HCT116 (cell line): Measurements from ENCODE around the gene LRIG3. TPM values are rescaled to one million over a fixed set of nuclear protein-coding genes. Genes with fewer than 3 reads are reported as not detected.

Experiments
- ATAC-seq: fragments of 200-7000 bp; cut with Tn5 transposase; 2 replicates; pipeline ENCODE4 v1.9.1; 2020; ENCODE audit warnings: mild to moderate bottlenecking, moderate library complexity
- BruUV-seq: library from RNA; stranded (reverse); fragments of 400-500 nt; replicated peaks from 2 replicates; lab custom pipeline; 2021; lab: Mats Ljungman, UMichigan
- CTCF ChIA-PET: fragments of 300-600 bp; sonication (Branson Sonifier 250); formaldehyde crosslinking; loops from one replicate; lab custom pipeline; 2021; ENCODE audit warnings: antibody characterized with exemption; lab: Charles Lee
- POLR2A ChIA-PET: fragments of 300-600, 350-600 bp; sonication (Branson Sonifier 250); formaldehyde crosslinking; loops from one replicate; lab custom pipeline; 2021; ENCODE audit warnings: antibody characterized with exemption; lab: Charles Lee
- RAD21 ChIA-PET, 2 experiments: fragments of 300-600 bp; sonication (Branson Sonifier 250); formaldehyde crosslinking; loops; one replicate each; lab custom pipeline; 2023; ENCODE audit warnings: low total read pairs in 2 of 2; ENCODE audit not compliant: uncharacterized antibody in 2 of 2, unreplicated experiment in 2 of 2, low non-redundant PET in 1 of 2; lab: Charles Lee
- DNase-seq: peaks from one replicate; pipeline ENCODE4 v3.0.0-alpha.2; 2010; ENCODE audit warnings: low read depth, low spot score
- H2AFZ ChIP-seq: fragments of 200-600 bp; shearing (Covaris generic), sonication (generic); 2 replicates; pipeline ENCODE4 v1.6.1; 2017; ENCODE audit warnings: low read depth, mixed run types, mixed read lengths, antibody characterized with exemption, low read length; ENCODE audit not compliant: poor library complexity, severe bottlenecking
- H3K27ac ChIP-seq: 2 replicates; pipeline ENCODE4 v1.5.1; 2012; ENCODE audit warnings: low read depth, low read length
- H3K27me3 ChIP-seq: fragments of 200-600 bp; sonication (generic); 2 replicates; pipeline ENCODE4 v1.6.1; 2016; ENCODE audit warnings: mixed run types, low read length, mixed read lengths; ENCODE audit not compliant: insufficient read depth
- H3K36me3 ChIP-seq, 2 experiments: fragments of 200-500 bp in 1 of 2; fragments of 200-600 bp in 1 of 2; sonication (Bioruptor generic) in 1 of 2; sonication (generic) in 1 of 2; 2 replicates each; pipeline versions ENCODE4 v1.5.1 to v1.6.1; 2014 to 2016; ENCODE audit warnings: low read length in 2 of 2, inconsistent platforms in 1 of 2, mixed read lengths in 1 of 2, mixed run types in 1 of 2; ENCODE audit not compliant: insufficient read depth in 2 of 2, control insufficient read depth in 1 of 2
- H3K4me1 ChIP-seq, 2 experiments: fragments of 200-600 bp in 1 of 2; sonication (generic) in 1 of 2; 2 replicates each; pipeline versions ENCODE4 v1.5.1 to v1.6.1; 2012 to 2017; ENCODE audit warnings: low read length in 2 of 2, inconsistent platforms in 1 of 2, mild to moderate bottlenecking in 1 of 2, mixed read lengths in 1 of 2, mixed run types in 1 of 2, moderate library complexity in 1 of 2; ENCODE audit not compliant: insufficient read depth in 2 of 2, control insufficient read depth in 1 of 2
- H3K4me2 ChIP-seq: fragments of 200-600 bp; sonication (generic); 2 replicates; pipeline ENCODE4 v1.6.1; 2017; ENCODE audit warnings: mixed run types, low read length, mixed read lengths
- H3K4me3 ChIP-seq, 2 experiments: fragments of 200-600 bp in 1 of 2; sonication (generic) in 1 of 2; replicated peaks in 1 of 2; 2 replicates each; pipeline ENCODE4 v1.5.1; 2011 to 2016; ENCODE audit warnings: low read length in 2 of 2, control low read depth in 1 of 2, low read depth in 1 of 2, mild to moderate bottlenecking in 1 of 2, mixed read lengths in 1 of 2, mixed run types in 1 of 2
- H3K79me2 ChIP-seq: fragments of 200-600 bp; sonication (generic); 2 replicates; pipeline ENCODE4 v1.6.1; 2017; ENCODE audit warnings: mild to moderate bottlenecking, mixed run types, low read length, moderate library complexity, mixed read lengths; ENCODE audit not compliant: insufficient read depth
- H3K9ac ChIP-seq: fragments of 200-600 bp; sonication (generic); 2 replicates; pipeline ENCODE4 v1.6.1; 2016; ENCODE audit warnings: low read length, mixed read lengths
- H3K9me2 ChIP-seq: fragments of 200-600 bp; sonication (generic), shearing (Covaris generic); 2 replicates; pipeline ENCODE4 v1.6.1; 2017; ENCODE audit warnings: mixed run types, mild to moderate bottlenecking, moderate library complexity; ENCODE audit not compliant: insufficient read depth
- H3K9me3 ChIP-seq, 2 experiments: fragments of 200-500 bp in 1 of 2; fragments of 200-600 bp in 1 of 2; sonication (Bioruptor generic) in 1 of 2; sonication (generic) in 1 of 2; 2 replicates each; pipeline ENCODE4 v1.6.1; 2014 to 2017; ENCODE audit warnings: low read length in 2 of 2, mixed read lengths in 2 of 2, inconsistent platforms in 1 of 2, low read depth in 1 of 2, mild to moderate bottlenecking in 1 of 2, mixed run types in 1 of 2, moderate library complexity in 1 of 2; ENCODE audit not compliant: control insufficient read depth in 1 of 2, insufficient read depth in 1 of 2
- H4K20me1 ChIP-seq: fragments of 200-600 bp; sonication (generic), shearing (Covaris generic); 2 replicates; pipeline ENCODE4 v1.6.1; 2017; ENCODE audit warnings: mixed run types, mild to moderate bottlenecking, moderate library complexity; ENCODE audit not compliant: insufficient read depth
- ATF3 ChIP-seq: IDR thresholded peaks from 2 replicates; pipeline ENCODE4 v1.6.1; 2012
- CBX3 ChIP-seq: IDR thresholded peaks from 2 replicates; pipeline ENCODE4 v1.6.1; 2012; ENCODE audit warnings: low read depth
- CTCF ChIP-seq, 3 experiments: fragments of 200-600 bp in 1 of 3; sonication (generic) in 1 of 3; IDR thresholded peaks in 2 of 3; conservative IDR thresholded peaks in 1 of 3; 2 replicates each; pipeline ENCODE4 v1.5.1; 2012 to 2017; ENCODE audit warnings: low read depth in 2 of 3, low read length in 2 of 3, antibody characterized with exemption in 1 of 3, borderline replicate concordance in 1 of 3, control low read depth in 1 of 3, mild to moderate bottlenecking in 1 of 3, mixed read lengths in 1 of 3, mixed run types in 1 of 3, moderate library complexity in 1 of 3; ENCODE audit not compliant: insufficient read depth in 1 of 3
- EGR1 ChIP-seq: IDR thresholded peaks from 2 replicates; pipeline ENCODE4 v1.6.1; 2012; ENCODE audit warnings: low read depth
- ELF1 ChIP-seq: IDR thresholded peaks from 2 replicates; pipeline ENCODE4 v1.6.1; 2012; ENCODE audit warnings: low read depth, borderline replicate concordance
- EZH2 ChIP-seq: fragments of 200-600 bp; sonication (generic); IDR thresholded peaks from 2 replicates; pipeline ENCODE4 v1.6.1; 2017; ENCODE audit warnings: antibody characterized with exemption, mixed run types
- FOSL1 ChIP-seq: IDR thresholded peaks from 2 replicates; pipeline ENCODE4 v1.6.1; 2012; ENCODE audit warnings: low read depth
- JUND ChIP-seq: IDR thresholded peaks from 2 replicates; pipeline ENCODE4 v1.6.1; 2012
- MAX ChIP-seq: IDR thresholded peaks from 2 replicates; pipeline ENCODE4 v1.6.1; 2012
- POLR2AphosphoS5 ChIP-seq: IDR thresholded peaks from 2 replicates; pipeline ENCODE4 v1.6.1; 2011; ENCODE audit warnings: mild to moderate bottlenecking, low read depth, low read length, moderate library complexity
- RAD21 ChIP-seq: IDR thresholded peaks from 2 replicates; pipeline ENCODE4 v1.6.1; 2012; ENCODE audit warnings: low read depth, mild to moderate bottlenecking
- REST ChIP-seq: IDR thresholded peaks from 2 replicates; pipeline ENCODE4 v1.6.1; 2012; ENCODE audit warnings: low read depth
- SIN3A ChIP-seq: IDR thresholded peaks from 2 replicates; pipeline ENCODE4 v1.6.1; 2012; ENCODE audit warnings: low read depth
- SP1 ChIP-seq: IDR thresholded peaks from 2 replicates; pipeline ENCODE4 v1.6.1; 2012; ENCODE audit warnings: low read depth
- SRF ChIP-seq: IDR thresholded peaks from 2 replicates; pipeline ENCODE4 v1.6.1; 2012; ENCODE audit warnings: low read depth
- TCF7L2 ChIP-seq: IDR thresholded peaks from 2 replicates; pipeline ENCODE4 v1.7.0; 2011; ENCODE audit warnings: borderline replicate concordance, inconsistent platforms; ENCODE audit not compliant: insufficient read depth, insufficient read length; ENCODE audit errors: extremely low read depth
- ZFX ChIP-seq: fragments of 450-650 bp; IDR thresholded peaks from 2 replicates; pipeline ENCODE4 v1.6.1; 2017
- intact Hi-C: fragments of 100-400 bp; cut with micrococcal nuclease; formaldehyde crosslinking; loops from 2 replicates; pipeline ENCODE4 v1.10.0; 2022
- total RNA-seq: library from RNA; stranded (reverse); gene quantifications from one replicate; pipeline ENCODE4 v1.2.1, GENCODE V29; 2021; ENCODE audit not compliant: unreplicated experiment

Gene LRIG3
- total RNA-seq, 1 experiment from 2014 or later, result 11.1 TPM

GRCh38 chr12:58860788-58861240, 59.5 kb downstream of the LRIG3 start:
- ChIA-PET CTCF (no interaction called here), RAD21 (no interaction called here), POLR2A (no interaction called here)
- H3K9ac ChIP-seq, result no peak overlapping the region
- H3K4me2 ChIP-seq, result no peak overlapping the region
- H3K27ac ChIP-seq, result no peak overlapping the region
- no peak for DNase-seq
- no peaks in the 10 kb centered on the region for H4K20me1 ChIP-seq
- intact Hi-C loops, result no loop called here
- H3K9me3 ChIP-seq, result no peaks in the 10 kb centered on the region
- H3K27me3 ChIP-seq, result no peaks in the 10 kb centered on the region
- H3K79me2 ChIP-seq, result no peaks in the 10 kb centered on the region
- no peaks in the 10 kb centered on the region for H3K36me3 ChIP-seq
- ATAC-seq, result no peak
- no peaks in the 10 kb centered on the region for H3K9me2 ChIP-seq
- TF ChIP-seq SIN3A, result no peak
- TF ChIP-seq CBX3, result no peak
- TF ChIP-seq FOSL1, result no peak
- no peak for TF ChIP-seq TCF7L2
- TF ChIP-seq POLR2AphosphoS5, result no peak
- TF ChIP-seq SRF, result no peak
- no peak for TF ChIP-seq JUND
- TF ChIP-seq REST, result no peak
- no peak for TF ChIP-seq SP1
- no peak for TF ChIP-seq EGR1
- no peak for TF ChIP-seq MAX
- TF ChIP-seq CTCF (IDR thresholded peaks at IDR 0.05 in 2 of 3, conservative IDR thresholded peaks at IDR 0.05 in 1 of 3; ENCODE audit: borderline replicate concordance in 1 of 3, insufficient read depth in 1 of 3, low read depth in 2 of 3, low read length in 2 of 3), result no peak
- TF ChIP-seq ATF3, result no peak
- TF ChIP-seq EZH2, result no peak
- no peak for TF ChIP-seq ELF1
- no peak for TF ChIP-seq ZFX
- TF ChIP-seq RAD21, result no peak
- no peak overlapping the region for H3K4me3 ChIP-seq
- H2AFZ ChIP-seq, result no peak overlapping the region
- no TSS peak for BruUV-seq
- H3K4me1 ChIP-seq, result no peaks in the 10 kb centered on the region
